GM19324 (cell line): ENCODE results near the gene P2RY11.

Experiments
- ATAC-seq: cut with Tn5 transposase; IDR thresholded peaks from one replicate; pipeline ENCODE4 v1.9.1; 2021; ENCODE audit warnings: mild to moderate bottlenecking, moderate library complexity; ENCODE audit not compliant: unreplicated experiment, low FRiP score

Gene P2RY11

DNA sequence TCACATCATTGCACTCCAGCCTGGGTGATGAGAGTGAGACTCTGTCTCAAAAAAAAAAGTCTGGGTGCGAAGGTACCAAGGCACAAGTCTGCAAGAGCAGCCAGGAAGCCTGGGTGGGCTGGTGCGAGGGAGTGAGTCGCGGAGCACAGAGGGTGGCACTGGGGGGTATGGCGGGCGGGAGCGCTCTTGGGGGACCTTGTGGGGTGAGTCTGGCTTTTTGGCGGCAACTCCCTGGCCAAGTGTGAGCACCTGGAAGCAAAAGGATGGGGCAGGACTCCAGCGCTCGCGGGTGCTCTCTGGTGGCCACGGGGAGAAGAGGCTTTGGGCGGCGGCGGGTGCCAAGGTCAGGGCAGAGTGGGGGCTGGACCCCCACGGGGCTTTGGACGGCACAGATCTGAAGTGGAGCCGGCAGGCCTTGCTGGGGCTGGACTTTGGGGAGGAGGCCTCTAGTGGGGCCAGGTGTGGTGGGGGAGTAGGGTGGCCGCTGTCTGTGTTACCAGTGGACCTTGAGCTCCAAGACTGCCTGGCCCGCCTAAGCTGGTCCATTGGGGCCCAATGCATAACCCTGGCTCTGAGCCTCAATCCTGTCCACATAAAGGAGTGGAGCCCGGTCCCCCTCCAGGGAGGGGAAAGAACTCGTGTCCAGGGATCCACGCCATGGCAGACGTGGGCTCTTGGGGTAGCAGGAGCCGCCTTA lies 1.6 kb downstream of the P2RY11 start:
- no peak for ATAC-seq

DNA sequence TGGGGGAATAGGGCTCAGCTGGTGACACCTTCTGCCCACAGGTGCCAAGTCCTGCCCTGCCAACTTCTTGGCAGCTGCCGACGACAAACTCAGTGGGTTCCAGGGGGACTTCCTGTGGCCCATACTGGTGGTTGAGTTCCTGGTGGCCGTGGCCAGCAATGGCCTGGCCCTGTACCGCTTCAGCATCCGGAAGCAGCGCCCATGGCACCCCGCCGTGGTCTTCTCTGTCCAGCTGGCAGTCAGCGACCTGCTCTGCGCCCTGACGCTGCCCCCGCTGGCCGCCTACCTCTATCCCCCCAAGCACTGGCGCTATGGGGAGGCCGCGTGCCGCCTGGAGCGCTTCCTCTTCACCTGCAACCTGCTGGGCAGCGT lies 2.1 kb downstream of the P2RY11 start:
- ATAC-seq, result no peak

DNA sequence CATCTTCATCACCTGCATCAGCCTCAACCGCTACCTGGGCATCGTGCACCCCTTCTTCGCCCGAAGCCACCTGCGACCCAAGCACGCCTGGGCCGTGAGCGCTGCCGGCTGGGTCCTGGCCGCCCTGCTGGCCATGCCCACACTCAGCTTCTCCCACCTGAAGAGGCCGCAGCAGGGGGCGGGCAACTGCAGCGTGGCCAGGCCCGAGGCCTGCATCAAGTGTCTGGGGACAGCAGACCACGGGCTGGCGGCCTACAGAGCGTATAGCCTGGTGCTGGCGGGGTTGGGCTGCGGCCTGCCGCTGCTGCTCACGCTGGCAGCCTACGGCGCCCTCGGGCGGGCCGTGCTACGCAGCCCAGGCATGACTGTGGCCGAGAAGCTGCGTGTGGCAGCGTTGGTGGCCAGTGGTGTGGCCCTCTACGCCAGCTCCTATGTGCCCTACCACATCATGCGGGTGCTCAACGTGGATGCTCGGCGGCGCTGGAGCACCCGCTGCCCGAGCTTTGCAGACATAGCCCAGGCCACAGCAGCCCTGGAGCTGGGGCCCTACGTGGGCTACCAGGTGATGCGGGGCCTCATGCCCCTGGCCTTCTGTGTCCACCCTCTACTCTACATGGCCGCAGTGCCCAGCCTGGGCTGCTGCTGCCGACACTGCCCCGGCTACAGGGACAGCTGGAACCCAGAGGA lies 2.6 kb downstream of the P2RY11 start:
- no peak for ATAC-seq

DNA sequence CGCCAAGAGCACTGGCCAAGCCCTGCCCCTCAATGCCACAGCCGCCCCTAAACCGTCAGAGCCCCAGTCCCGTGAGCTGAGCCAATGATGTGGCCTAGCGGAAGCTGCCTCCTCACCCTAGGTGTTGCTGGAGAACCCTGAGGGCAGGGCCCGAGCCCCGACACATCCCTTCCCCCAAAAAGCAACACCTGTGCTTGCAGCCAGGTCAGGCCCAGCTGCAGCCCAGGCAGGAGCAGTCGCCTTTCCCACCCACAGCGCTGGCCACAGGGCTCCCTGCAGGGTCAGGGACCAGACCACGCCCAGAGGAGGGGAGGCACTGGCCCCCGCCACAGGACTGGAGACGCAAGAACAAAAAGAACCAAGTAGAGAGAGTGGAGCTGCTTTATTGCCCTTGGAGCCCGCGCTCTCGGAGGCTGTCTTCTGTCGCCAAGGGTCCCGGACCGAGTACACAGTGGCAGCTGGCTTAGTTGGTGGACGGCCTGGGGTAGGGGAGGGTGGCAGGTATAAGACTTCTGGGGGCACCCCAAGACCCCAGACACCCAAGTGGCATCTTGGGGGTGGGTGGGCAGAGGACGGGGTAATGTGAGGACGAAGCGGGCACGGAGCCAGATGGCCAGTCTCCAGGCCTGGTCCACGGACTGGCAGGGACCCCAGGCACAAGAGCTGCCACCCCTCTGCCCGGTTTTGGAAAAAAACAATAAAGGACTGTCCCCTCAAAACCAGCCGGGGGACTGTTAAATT lies 3.3 kb downstream of the P2RY11 start:
- ATAC-seq, result no peak

DNA sequence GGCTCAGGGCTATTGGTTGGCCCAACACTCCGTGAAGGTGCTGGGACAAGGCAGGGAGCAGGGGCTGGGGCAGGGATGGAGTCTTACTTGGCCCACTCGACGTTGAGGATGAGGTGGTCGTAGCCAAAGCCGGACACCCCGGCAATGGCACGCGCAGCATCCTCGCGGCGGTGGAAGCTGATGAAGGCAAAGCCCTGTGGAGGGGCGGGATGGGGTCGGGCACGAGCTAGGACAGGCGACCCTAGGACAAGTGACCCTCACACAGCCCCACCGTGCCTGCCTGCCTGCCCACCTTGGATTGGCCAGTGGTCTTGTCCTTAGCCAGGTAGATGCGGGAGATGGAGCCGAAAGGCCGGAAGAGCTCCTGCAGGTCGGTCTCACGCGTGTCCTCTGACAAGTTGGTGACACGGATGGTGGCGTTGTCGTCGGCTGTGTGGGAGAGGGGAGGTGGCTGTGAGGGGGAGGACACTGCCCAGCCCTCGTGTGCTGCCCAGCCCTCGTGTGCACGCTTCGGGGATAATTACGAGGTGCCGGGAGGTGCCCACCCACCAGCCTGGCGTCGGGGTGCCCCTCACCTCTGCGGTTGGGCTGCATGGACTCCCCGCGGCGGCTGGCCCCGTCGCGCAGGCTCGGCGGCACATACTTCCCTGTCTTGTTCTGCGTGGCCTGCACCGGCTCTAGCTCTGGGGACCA lies 4.0 kb downstream of the P2RY11 start:
- no peak for ATAC-seq

DNA sequence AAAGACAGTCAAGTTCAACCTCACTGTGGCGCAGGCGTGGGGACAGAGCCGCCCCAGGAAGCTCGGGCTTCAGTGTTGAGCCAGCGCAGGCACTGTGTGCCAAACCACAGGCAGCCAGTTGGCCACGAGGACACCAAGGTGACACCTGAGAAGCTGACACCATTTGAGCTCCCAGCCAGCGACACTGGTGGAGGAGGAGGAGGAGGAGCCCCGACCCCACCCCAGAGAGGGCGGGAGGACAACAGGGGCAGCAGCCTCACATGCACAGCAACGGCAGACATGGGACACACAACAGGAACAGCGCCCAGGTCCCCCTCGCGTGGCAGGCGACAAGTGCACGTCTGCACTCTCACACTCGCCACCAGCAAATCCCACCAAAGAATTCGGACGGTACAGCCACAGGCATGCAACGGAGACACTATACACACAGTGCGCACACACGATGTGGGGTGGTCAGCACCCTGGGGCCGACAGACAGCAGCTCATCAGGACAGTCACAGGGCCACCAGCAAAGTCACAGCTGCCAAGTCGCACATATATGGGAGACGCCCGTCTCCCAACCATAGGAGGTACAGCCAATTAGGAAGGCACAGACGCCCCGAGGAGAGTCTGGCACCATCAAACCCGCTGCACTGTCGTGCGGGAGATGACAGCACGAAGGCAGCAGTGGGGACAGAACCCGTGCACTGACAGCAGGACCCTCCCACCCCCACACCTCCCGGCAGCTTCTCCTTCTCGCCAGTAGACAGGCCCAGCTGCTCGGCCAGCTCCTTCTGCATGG lies 4.8 kb downstream of the P2RY11 start:
- no peak for ATAC-seq

DNA sequence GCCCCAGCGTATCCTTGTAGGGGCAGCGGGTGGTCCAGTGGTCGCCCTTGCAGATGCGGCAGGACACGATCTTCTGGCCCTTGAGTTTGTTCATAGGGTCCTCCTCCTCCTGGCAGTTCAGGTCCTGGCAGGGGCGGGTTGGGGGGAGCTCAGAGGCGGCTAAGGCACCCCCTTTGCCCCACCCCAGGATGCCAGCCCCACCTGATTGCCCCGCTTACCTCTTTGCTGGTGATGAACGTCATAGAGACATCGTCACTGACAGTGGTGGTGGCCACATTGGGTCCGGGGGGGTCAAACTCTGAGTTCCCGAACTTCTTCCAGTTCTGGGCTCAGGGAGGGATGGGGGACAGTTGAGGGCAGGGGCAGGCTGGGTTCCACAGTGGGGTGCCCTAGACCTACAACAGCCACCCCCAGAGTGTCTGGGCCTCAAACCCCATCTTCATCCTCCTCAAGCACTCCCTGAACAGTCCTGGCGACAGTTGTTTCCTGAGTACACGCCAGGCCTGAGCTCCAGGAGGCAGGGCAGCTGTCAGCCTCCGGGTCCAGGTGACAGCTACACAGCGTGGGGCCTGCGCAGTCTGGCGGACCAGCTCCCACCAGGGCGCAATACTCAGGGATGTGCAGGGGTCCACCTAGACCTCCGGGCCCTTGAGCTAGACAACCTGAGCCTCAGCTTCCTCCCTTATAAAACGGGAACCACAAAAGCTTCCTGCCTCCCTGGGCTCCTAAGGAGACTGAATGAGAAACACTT lies 5.5 kb downstream of the P2RY11 start:
- no peak for ATAC-seq

DNA sequence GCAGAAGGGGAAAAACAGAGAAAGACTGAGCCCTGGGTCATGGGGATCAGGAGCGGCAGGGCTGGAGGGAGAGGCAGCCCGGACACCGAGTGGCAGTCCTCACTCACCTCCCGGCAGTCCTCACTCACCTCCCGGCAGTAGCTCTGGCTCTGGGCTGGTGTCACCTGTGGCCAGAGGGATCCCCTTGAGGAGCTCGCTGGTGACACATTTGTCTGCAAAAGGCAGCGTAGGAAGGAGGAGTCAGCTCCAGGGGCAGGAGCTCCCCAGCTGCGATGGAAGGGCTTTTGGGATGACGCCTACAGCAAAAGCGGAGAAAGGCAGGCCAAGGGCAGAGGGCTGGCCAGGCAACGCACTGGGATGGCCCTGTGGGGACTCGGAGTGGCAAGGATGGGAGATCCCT lies 7.5 kb downstream of the P2RY11 start:
- ATAC-seq, result no peak

DNA sequence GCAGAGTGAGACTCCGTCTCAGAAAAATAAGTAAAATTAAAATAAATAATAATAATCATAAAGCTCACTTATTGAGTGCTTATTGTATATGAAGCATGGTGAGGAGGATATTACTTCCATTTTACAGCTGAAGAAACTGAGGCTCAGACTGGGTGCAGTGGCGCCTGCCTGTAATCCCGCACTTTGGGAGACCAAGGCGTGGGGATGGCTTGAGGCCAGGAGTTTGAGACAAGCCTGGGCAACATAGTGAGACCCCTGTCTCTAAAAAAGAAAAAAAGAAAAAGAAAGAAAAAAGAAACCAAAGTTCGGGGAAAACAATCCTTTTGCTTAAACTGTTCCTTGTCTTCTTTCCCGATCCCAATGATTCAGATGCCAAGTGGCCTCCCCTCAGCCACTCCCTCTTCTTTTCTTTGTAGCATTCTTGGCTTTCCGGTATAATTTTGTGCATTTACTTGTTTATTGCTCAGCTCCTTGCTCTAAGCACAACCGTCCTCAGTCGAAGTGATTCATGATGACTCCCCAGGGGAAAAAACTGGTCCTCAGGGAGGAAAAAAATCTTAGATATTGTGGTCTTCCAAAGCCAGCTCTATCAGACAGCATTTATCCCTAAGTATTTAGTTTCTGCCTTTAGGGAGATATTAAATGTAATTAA lies 9.2 kb downstream of the P2RY11 start:
- ATAC-seq, result no peak

DNA sequence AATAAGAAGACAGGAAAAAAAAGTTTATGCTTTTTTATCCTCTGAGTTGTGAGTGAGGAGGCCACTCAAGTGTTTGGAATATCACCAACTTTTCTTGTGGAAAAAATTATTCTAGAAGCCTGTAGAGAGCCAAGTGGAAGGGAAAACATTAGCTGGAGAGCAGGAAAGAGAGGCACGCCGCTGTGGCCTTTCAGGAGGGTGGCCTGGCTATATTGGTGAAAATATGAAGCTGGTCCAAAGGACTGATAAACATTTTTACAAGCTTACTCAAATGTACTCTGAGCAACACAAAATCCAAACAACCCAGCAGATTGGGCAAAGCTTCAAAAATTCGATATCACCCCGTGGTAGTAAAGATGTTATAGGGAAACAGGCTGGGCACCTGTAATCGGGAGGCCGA lies 10.6 kb downstream of the P2RY11 start:
- ATAC-seq, result no peak

DNA sequence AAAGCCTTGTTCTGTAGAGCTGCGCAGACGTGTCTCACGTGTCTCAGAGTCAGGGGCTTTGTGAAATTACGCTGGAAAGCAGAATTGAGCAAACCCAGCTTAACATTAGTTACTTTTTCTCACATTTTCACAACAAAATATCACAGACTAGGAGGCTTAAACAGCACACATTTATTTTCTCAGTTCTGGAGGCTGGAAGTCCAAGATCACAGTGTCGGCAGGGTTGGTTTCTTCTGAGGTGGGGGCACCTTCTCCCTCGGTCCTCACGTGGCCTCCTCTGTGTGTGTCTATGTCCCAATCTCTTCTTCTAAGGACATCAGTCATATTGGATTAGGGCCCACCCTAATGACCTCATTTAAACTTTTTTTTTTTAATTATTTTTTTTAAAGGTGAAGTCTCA lies 12.9 kb downstream of the P2RY11 start:
- ATAC-seq, result no peak

DNA sequence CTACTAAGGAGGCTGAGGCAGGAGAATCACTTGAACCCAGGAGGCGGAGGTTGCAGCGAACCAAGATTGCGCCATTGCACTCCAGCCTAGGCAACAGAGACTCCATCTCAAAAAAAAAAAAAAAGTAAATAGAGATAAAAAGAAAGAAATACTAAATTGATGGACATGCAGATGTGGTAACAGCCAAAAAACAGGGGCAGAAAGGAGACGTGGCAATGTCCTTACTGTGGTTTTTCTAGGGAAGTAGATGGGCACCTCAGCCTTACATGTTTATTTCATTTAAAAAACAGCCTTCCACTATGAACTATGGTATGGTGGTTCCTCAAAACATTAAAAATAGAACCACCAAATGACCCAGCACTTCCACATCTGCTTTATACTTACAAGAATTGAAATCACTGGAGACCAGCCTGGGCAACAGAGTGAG lies 14.7 kb downstream of the P2RY11 start:
- no peak for ATAC-seq

DNA sequence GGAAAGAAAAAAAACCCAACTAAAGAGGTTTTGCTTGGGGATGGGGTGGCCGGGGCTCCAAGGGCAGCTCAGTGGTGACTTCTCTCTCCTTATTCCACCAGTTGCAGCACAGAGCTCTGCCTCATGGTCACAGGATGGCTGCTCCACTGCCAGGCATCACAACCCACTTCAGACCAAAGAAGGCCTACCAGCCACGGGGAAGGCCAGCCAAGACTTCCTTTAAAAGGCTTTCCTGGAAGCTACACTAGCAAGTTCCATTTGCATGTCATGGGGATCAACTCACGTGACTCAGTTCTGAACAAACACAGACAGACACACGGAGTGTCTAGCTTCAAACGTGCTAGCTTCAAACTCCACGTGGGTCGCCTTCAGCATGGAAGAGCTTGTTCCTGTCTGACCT lies 21.4 kb downstream of the P2RY11 start:
- no peak for ATAC-seq

DNA sequence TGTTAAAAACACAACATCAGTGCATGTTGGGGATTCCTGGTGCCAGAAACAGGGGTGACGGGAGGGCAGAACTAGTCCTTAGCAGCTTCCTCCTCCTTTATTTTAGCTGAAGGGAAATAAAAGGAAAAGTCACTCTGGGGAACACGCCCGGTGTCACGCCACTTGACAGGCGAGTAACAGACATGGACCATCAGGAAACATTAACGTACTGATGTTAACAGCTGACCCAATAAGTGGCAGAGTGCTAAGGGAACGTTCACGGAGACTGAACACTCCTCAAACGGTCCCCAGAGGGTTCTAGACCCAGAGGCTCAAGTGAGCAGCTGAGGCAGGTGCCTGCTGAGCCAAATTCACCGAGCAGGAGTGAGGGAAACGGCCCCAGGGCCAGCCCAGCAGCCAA lies 22.1 kb downstream of the P2RY11 start:
- ATAC-seq, result no peak

DNA sequence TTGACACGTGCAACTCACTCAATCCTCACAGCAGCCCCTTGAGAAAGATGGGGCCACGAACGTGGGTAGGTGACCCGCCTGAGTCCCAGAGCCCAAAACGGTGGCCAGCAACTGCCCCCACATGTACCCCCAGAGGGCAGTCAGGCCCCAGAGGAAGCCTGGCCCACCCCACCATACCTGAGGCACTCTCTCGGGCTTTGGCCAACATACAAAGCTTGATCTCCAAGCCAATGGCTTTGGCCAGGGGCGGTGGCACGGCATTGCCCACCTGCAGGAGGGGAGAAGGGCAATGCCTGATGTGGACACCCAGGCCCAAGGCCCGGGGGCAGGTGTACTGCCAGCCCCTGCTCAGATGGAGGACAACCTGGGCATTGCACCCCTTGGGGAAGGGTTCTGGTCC lies 22.5 kb downstream of the P2RY11 start:
- ATAC-seq, result no peak

DNA sequence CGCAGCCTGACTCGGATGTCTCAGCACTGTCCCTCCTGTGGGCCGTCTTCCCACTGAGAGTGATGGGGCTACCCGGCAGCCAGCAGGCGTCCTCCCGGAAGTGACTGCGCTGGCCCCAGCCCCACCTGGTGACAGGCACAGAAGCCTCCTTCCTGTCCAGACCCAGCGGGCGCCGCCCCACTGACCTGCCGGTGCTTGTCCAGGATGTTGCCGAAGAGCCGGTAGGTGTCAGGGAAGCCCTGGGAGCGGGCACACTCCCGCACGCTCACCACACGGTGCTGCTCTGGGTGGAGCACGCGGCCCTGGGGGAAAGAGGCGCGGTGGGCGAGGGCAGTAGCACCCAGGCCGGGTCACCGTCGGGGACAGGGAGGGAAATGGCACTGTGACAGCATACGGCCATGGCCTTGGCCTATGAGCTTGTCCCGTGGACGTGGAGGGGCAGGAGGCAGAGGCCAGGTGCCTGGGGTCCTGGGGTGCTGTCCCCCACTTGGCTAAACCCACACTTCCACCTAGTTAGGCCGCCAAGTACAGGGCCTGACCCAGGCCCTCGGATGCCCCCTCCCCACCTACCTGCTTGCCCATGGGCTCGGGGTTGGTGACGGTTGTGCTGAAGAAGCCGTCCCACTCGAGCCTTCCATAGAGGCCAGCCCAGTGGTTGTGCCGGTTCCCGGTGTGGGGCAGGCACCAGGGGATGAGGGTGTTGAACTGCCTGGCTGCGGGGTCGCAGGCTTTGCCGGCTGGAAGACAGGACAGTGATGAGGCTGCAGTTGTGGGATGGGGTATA lies 24.2 kb downstream of the P2RY11 start:
- ATAC-seq, result no peak

DNA sequence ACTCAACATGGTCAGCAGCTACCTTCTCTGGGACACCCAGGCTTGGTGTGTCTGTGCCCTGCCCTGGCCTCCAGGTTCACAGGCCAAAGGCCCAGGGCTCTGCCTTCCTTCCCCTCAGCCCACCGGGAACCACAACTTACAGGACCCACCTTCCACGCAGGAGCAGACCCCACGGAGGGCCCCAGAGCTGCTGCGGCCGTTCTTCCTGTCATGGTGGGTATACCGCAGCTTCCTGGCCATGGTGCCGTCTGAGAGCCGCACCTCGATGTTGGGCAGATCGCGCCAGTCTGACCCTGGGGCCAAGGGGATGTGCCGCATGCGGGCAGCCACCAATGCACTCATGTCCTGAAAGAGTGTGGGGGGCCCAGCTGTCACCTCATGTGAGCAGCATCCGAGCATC lies 25.4 kb downstream of the P2RY11 start:
- ATAC-seq, result no peak
